Smooth muscle cell (in vitro differentiated cells): Measurements from ENCODE around the gene SLC26A1. TPM values are rescaled to one million over a fixed set of nuclear protein-coding genes. Genes with fewer than 3 reads are reported as not detected.
A peak's percentile ranks its signal among the peaks of the same experiment; 100 is the strongest.
"Not testable (repeated sequence)": the region's sequence is repeated elsewhere in the genome, so short reads cannot be mapped to it uniquely, and the experiment has no call there.

Source experiments
- DNase-seq: peaks from one replicate; lab custom pipeline; 2025; ENCODE audit not compliant: unreplicated experiment; lab: John Stamatoyannopoulos, UW
- H2AFZ ChIP-seq: fragments of 200-600 bp; sonication (generic); 2 replicates; pipeline ENCODE4 v1.6.0; 2016; ENCODE audit warnings: antibody characterized with exemption, low read depth, mild to moderate bottlenecking
- H3F3A ChIP-seq: fragments of 200-600 bp; sonication (generic); 2 replicates; pipeline ENCODE4 v1.6.0; 2017; ENCODE audit warnings: antibody characterized with exemption, low read depth
- H3K27ac ChIP-seq: fragments of 200-600 bp; sonication (generic); 2 replicates; pipeline ENCODE4 v1.5.1; 2016; ENCODE audit warnings: low read depth, mild to moderate bottlenecking
- H3K27me3 ChIP-seq: fragments of 200-600 bp; sonication (generic); 2 replicates; pipeline ENCODE4 v1.6.1; 2016; ENCODE audit warnings: low read depth, mild to moderate bottlenecking
- H3K36me3 ChIP-seq: fragments of 200-600 bp; sonication (generic); 2 replicates; pipeline ENCODE4 v1.5.1; 2016; ENCODE audit warnings: low read depth
- H3K4me1 ChIP-seq: fragments of 200-600 bp; sonication (generic); 2 replicates; pipeline ENCODE4 v1.5.1; 2016; ENCODE audit warnings: low read depth
- H3K4me2 ChIP-seq: fragments of 200-600 bp; sonication (generic); 2 replicates; pipeline ENCODE4 v1.6.0; 2016; ENCODE audit warnings: mild to moderate bottlenecking
- H3K4me3 ChIP-seq: fragments of 200-600 bp; sonication (generic); 2 replicates; pipeline ENCODE4 v1.5.1; 2016; ENCODE audit warnings: mild to moderate bottlenecking
- H3K79me2 ChIP-seq: fragments of 200-600 bp; sonication (generic); 2 replicates; pipeline ENCODE4 v1.6.0; 2016; ENCODE audit warnings: low read depth, mild to moderate bottlenecking
- H3K9ac ChIP-seq: fragments of 200-600 bp; sonication (generic); 2 replicates; pipeline ENCODE4 v1.6.0; 2016; ENCODE audit warnings: low read depth
- H3K9me3 ChIP-seq: fragments of 200-600 bp; sonication (generic); replicated peaks from 2 replicates; pipeline ENCODE4 v1.5.1; 2016; ENCODE audit warnings: low read depth
- H4K20me1 ChIP-seq: fragments of 200-600 bp; sonication (generic); 2 replicates; pipeline ENCODE4 v1.6.0; 2016; ENCODE audit warnings: low read depth
- WGBS: methylation state at CpG from one replicate; pipeline ENCODE4 v1.1.7; 2016; ENCODE audit warnings: low lambda C conversion rate; 5-methylcytosine and 5-hydroxymethylcytosine counted together
- polyA plus RNA-seq: library from polyadenylated mRNA; unstranded; fragments of >200 nt; fragmentation: Nextera tagmentation; extraction: Ambion mirVana; gene quantifications from 2 replicates; pipeline ENCODE4 v1.2.1, GENCODE V29; 2016
- total RNA-seq: library from RNA; depleted of rRNA; stranded (reverse); fragments of >200 nt; gene quantifications from 2 replicates; pipeline ENCODE4 v1.2.3, GENCODE V29; 2014
- TF ChIP-seq, protein P1 (sequence below): fragments of 200-600 bp; sonication (generic); IDR thresholded peaks from 2 replicates; pipeline ENCODE4 v1.5.1; 2017; ENCODE audit warnings: borderline replicate concordance, mild to moderate bottlenecking, antibody characterized with exemption; ENCODE audit not compliant: insufficient read depth, poor library complexity, severe bottlenecking

SLC26A1 gene
- total and polyA plus RNA-seq, 2 experiments from 2014 or later: 0.67 to 1.7 TPM

DNA sequence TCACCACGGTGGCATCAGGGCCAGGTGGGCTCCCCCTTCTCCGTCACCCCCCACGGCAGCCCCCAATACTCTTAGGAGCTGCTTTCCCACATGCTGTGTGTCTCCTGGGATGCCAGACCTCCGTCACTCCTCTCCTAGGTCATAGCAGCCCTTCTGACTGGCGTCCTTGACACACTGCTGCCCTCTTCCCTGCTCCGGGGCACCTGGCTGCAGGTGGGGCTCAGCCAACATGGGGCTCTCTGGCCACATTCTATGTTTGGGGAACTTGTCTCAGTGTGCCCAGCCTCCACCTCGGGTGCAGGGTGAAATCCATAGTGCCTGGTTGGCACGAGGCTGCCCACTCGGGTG lies 47.1 kb downstream of the SLC26A1 start:
- Histone ChIP-seq H3K27me3 (no peaks in the 10 kb centered on the region), H3K36me3 (no peaks in the 10 kb centered on the region), H3K4me2 (no peak overlapping the region), H3K4me1 (no peaks in the 10 kb centered on the region), H3K9ac (no peak overlapping the region), H3K4me3 (no peak overlapping the region), H3K9me3 (no peaks in the 10 kb centered on the region), H3K79me2 (no peaks in the 10 kb centered on the region), H3F3A (no peaks in the 10 kb centered on the region), H4K20me1 (peaks cover 31% of the 10 kb centered on the region), H3K27ac (no peak overlapping the region), H2AFZ (no peak overlapping the region)
- no peak for DNase-seq
- 91% methylated on average over 9 of the region's 9 CpGs for WGBS
- TF ChIP-seq, protein P1, sequence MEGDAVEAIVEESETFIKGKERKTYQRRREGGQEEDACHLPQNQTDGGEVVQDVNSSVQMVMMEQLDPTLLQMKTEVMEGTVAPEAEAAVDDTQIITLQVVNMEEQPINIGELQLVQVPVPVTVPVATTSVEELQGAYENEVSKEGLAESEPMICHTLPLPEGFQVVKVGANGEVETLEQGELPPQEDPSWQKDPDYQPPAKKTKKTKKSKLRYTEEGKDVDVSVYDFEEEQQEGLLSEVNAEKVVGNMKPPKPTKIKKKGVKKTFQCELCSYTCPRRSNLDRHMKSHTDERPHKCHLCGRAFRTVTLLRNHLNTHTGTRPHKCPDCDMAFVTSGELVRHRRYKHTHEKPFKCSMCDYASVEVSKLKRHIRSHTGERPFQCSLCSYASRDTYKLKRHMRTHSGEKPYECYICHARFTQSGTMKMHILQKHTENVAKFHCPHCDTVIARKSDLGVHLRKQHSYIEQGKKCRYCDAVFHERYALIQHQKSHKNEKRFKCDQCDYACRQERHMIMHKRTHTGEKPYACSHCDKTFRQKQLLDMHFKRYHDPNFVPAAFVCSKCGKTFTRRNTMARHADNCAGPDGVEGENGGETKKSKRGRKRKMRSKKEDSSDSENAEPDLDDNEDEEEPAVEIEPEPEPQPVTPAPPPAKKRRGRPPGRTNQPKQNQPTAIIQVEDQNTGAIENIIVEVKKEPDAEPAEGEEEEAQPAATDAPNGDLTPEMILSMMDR: no peak

DNA sequence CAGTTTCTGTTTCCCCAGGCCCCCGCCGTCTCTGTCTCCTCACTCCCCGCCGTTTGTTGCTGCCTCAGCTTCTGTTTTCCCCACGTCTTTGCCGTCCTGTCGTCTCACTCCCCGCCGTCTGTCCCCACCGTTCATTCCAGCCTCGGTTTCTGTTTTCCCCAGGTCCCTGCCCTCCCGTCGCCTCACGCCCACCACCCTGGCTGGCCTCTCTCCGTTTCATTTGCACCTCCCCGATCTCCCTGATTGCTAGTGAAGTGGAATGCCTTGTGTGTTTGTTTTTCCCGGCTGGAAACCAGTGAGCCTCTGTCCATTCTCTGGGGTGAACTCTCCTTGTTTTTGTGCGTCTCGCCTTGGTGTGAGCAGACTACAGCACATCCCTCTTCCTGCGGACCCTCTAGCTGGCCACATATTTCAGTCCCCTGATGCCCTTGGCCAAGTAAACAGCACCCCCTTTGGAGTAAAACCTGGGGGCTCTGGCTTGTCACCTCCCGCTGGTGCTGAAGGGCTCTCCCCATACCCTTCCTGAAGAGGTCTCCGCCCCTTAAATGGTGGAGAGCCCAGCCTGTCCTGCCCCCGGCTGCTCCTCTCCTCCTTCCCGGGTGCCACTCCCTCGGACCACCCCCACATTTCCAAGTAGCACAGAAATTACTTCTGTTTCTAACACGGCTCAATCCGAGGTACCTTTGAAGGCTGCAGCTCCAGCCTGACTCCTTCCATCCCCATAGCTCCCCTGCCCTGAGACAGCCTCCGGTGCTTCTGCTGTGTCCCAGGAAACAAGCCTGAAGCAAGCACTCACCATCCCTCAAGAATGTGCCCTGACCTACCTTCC lies 47.7 kb downstream of the SLC26A1 start:
- Histone ChIP-seq H2AFZ (no peak overlapping the region), H3K79me2 (no peaks in the 10 kb centered on the region), H3K9ac (no peak overlapping the region), H3K4me3 (peak overlapping the region; percentile 23), H3K27ac (no peak overlapping the region), H3K27me3 (no peaks in the 10 kb centered on the region), H3F3A (no peaks in the 10 kb centered on the region), H3K4me2 (no peak overlapping the region), H3K9me3 (no peaks in the 10 kb centered on the region), H3K4me1 (no peaks in the 10 kb centered on the region), H4K20me1 (peaks cover 31% of the 10 kb centered on the region), H3K36me3 (no peaks in the 10 kb centered on the region)
- whole genome bisulfite sequencing: 64% methylated on average over 28 of the region's 28 CpGs
- TF ChIP-seq, protein P1: no peak
- DNase-seq: no peak

DNA sequence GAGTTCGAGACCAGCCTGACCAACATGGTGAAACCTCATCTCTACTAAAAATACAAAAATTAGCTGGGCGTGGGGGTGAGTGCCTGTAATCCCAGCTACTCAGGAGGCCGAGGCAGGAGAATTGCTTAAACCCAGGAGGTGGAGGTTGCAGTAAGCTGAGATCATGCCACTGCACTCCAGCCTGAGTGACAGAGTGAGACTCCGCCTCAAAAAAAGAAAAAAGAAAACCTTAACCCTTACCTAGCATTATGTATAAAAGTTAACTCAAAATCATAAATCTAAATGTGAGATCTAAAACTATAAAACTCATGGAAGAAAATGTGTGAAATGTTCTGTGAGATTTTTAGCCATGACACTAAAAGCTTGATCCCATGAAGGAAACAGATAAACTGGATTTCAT lies 53.7 kb downstream of the SLC26A1 start:
- DNase-seq, H2AFZ ChIP-seq, H3K4me1 ChIP-seq, H3K4me2 ChIP-seq, H3K27ac ChIP-seq, H3F3A ChIP-seq, H3K9ac ChIP-seq, H3K36me3 ChIP-seq, H3K9me3 ChIP-seq, H3K27me3 ChIP-seq, H3K79me2 ChIP-seq, H3K4me3 ChIP-seq: not testable (repeated sequence)
- 85% methylated on average over 4 of the region's 4 CpGs for WGBS
- H4K20me1 ChIP-seq: peaks cover 11% of the 10 kb centered on the region

Other genes with a start within 250 kb of the SLC26A1 start
- gene CPLX1, start 167.3 kb downstream of the SLC26A1 start, total RNA-seq: 0.58 TPM in 1 of 2 replicates, not detected in the other
- gene CPLX1, start 167.3 kb downstream of the SLC26A1 start, polyA plus RNA-seq: not detected in 2 replicates
- gene GAK, start 61.1 kb downstream of the SLC26A1 start, total RNA-seq: 57.3 and 85.4 TPM in 2 replicates
- 56.2 and 75.4 TPM in 2 replicates for gene GAK, start 61.1 kb downstream of the SLC26A1 start, polyA plus RNA-seq
- 20.6 and 30.4 TPM in 2 replicates for gene TMEM175, start 60.9 kb downstream of the SLC26A1 start, total RNA-seq
- 27.6 and 35.2 TPM in 2 replicates for gene TMEM175, start 60.9 kb downstream of the SLC26A1 start, polyA plus RNA-seq
- 4.2 and 6.5 TPM in 2 replicates for gene DGKQ, start 19.8 kb downstream of the SLC26A1 start, total RNA-seq
- 14.9 and 16.2 TPM in 2 replicates for gene DGKQ, start 19.8 kb downstream of the SLC26A1 start, polyA plus RNA-seq
- gene IDUA, start 6.4 kb downstream of the SLC26A1 start, total RNA-seq: 6.3 and 9.6 TPM in 2 replicates
- gene IDUA, start 6.4 kb downstream of the SLC26A1 start, polyA plus RNA-seq: 47.4 and 49.9 TPM in 2 replicates
- gene FGFRL1, start 18.2 kb upstream of the SLC26A1 start, total RNA-seq: 11.7 and 16.1 TPM in 2 replicates
- 29.6 and 30.7 TPM in 2 replicates for gene FGFRL1, start 18.2 kb upstream of the SLC26A1 start, polyA plus RNA-seq
- 0.67 and 1.3 TPM in 2 replicates for gene RNF212, start 120.2 kb upstream of the SLC26A1 start, total RNA-seq
- 1.8 and 4.6 TPM in 2 replicates for gene RNF212, start 120.2 kb upstream of the SLC26A1 start, polyA plus RNA-seq
- gene SPON2, start 179.2 kb upstream of the SLC26A1 start, total RNA-seq: 152 and 171 TPM in 2 replicates
- gene SPON2, start 179.2 kb upstream of the SLC26A1 start, polyA plus RNA-seq: 388 and 427 TPM in 2 replicates